DMS 273 (cell line): ENCODE results near the gene C1orf210.

Source experiments
- DNase-seq: peaks from one replicate; lab custom pipeline; 2025; ENCODE audit not compliant: unreplicated experiment; lab: John Stamatoyannopoulos, UW

Gene C1orf210

GRCh38 chr1:43253876-43254275 is 31.5 kb downstream of the C1orf210 start:
- no peak for DNase-seq

- no peak for DNase-seq
Observed at GRCh38 chr1:43253173-43253572, 32.2 kb downstream of the C1orf210 start.

- no peak for DNase-seq
Observed at GRCh38 chr1:43252225-43252624, 33.2 kb downstream of the C1orf210 start.

GRCh38 chr1:43251024-43251423 is 34.4 kb downstream of the C1orf210 start:
- DNase-seq = no peak

- no peak for DNase-seq
Observed at GRCh38 chr1:43250351-43250761, 35.0 kb downstream of the C1orf210 start.

GRCh38 chr1:43247256-43247921 is 38.0 kb downstream of the C1orf210 start:
- no peak for DNase-seq

- DNase-seq = no peak
Observed at GRCh38 chr1:43246466-43247213, 38.7 kb downstream of the C1orf210 start.

GRCh38 chr1:43243299-43243698 is 42.1 kb downstream of the C1orf210 start:
- no peak for DNase-seq

GRCh38 chr1:43241413-43241836 is 44.0 kb downstream of the C1orf210 start:
- DNase-seq = no peak

- no peak for DNase-seq
Observed at GRCh38 chr1:43239484-43239883, 45.9 kb downstream of the C1orf210 start.

- DNase-seq = no peak
Observed at GRCh38 chr1:43238991-43239469, 46.4 kb downstream of the C1orf210 start.

GRCh38 chr1:43238085-43238484 is 47.3 kb downstream of the C1orf210 start:
- DNase-seq = peak; percentile 83

GRCh38 chr1:43237121-43237520 is 48.3 kb downstream of the C1orf210 start:
- no peak for DNase-seq

- no peak for DNase-seq
Observed at GRCh38 chr1:43235451-43236121, 49.8 kb downstream of the C1orf210 start.

- no peak for DNase-seq
Observed at GRCh38 chr1:43235040-43235439, 50.3 kb downstream of the C1orf210 start.

- DNase-seq = no peak
Observed at GRCh38 chr1:43234267-43234666, 51.1 kb downstream of the C1orf210 start.

GRCh38 chr1:43233631-43234030 is 51.8 kb downstream of the C1orf210 start:
- DNase-seq = no peak

GRCh38 chr1:43232482-43232881 is 52.9 kb downstream of the C1orf210 start:
- DNase-seq = no peak

- no peak for DNase-seq
Observed at GRCh38 chr1:43232074-43232473, 53.3 kb downstream of the C1orf210 start.
